Measurements from ENCODE around the gene SCNN1A. TPM values are rescaled to one million over a fixed set of nuclear protein-coding genes. Genes with fewer than 3 reads are reported as not detected.
A peak's percentile ranks its signal among the peaks of the same experiment; 100 is the strongest.

SCNN1A gene
- total and polyA plus RNA-seq, 2 donors from 2014 or later: 225 to 452 TPM

- H3K4me3 ChIP-seq (ENCODE audit: low read length in 3 of 3): no peak overlapping the region
- DNase-seq (no peak), FAIRE-seq (no peak)
- TF ChIP-seq, protein P1, sequence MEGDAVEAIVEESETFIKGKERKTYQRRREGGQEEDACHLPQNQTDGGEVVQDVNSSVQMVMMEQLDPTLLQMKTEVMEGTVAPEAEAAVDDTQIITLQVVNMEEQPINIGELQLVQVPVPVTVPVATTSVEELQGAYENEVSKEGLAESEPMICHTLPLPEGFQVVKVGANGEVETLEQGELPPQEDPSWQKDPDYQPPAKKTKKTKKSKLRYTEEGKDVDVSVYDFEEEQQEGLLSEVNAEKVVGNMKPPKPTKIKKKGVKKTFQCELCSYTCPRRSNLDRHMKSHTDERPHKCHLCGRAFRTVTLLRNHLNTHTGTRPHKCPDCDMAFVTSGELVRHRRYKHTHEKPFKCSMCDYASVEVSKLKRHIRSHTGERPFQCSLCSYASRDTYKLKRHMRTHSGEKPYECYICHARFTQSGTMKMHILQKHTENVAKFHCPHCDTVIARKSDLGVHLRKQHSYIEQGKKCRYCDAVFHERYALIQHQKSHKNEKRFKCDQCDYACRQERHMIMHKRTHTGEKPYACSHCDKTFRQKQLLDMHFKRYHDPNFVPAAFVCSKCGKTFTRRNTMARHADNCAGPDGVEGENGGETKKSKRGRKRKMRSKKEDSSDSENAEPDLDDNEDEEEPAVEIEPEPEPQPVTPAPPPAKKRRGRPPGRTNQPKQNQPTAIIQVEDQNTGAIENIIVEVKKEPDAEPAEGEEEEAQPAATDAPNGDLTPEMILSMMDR (IDR thresholded peaks at IDR 0.05; ENCODE audit: borderline replicate concordance, extremely low read depth, insufficient read depth): no peak
- no peaks in the 10 kb centered on the region for H3K27me3 ChIP-seq (ENCODE audit: control insufficient read depth, insufficient read depth, low read length)
- intact Hi-C loops (cut with DNase I): no loop called here
- H3K27ac ChIP-seq (ENCODE audit: low read depth in 2 of 2, low read length in 2 of 2): no peak overlapping the region
- no peaks in the 10 kb centered on the region for H3K9me3 ChIP-seq (ENCODE audit: control insufficient read depth in 2 of 3, insufficient read depth in 1 of 3, low read length in 3 of 3)
- H3K36me3 ChIP-seq (ENCODE audit: control insufficient read depth in 2 of 3, insufficient read depth in 3 of 3, low read length in 3 of 3): no peaks in the 10 kb centered on the region
- no peak overlapping the region for H3K9ac ChIP-seq (ENCODE audit: low read length in 3 of 3)
- H3K4me1 ChIP-seq (ENCODE audit: control insufficient read depth in 2 of 3, insufficient read depth in 2 of 3, low read depth in 1 of 3, low read length in 3 of 3): peaks cover 0 to 10% (median under 1%) of the 10 kb centered on the region in 3 donors
These were observed 56.9 kb downstream of the SCNN1A start for GRCh38 chr12:6318440-6318879.

GRCh38 chr12:6317693-6318439, 57.5 kb downstream of the SCNN1A start:
- Histone ChIP-seq H3K27me3 (ENCODE audit: control insufficient read depth, insufficient read depth, low read length) (no peaks in the 10 kb centered on the region), H3K9ac (ENCODE audit: low read length in 3 of 3) (no peak overlapping the region), H3K4me1 (ENCODE audit: control insufficient read depth in 2 of 3, insufficient read depth in 2 of 3, low read depth in 1 of 3, low read length in 3 of 3) (peaks cover 0 to 13% (median 0%) of the 10 kb centered on the region in 3 donors), H3K27ac (ENCODE audit: low read depth in 2 of 2, low read length in 2 of 2) (no peak overlapping the region), H3K9me3 (ENCODE audit: control insufficient read depth in 2 of 3, insufficient read depth in 1 of 3, low read length in 3 of 3) (no peaks in the 10 kb centered on the region), H3K36me3 (ENCODE audit: control insufficient read depth in 2 of 3, insufficient read depth in 3 of 3, low read length in 3 of 3) (no peaks in the 10 kb centered on the region), H3K4me3 (ENCODE audit: low read length in 3 of 3) (no peak overlapping the region)
- DNase-seq (no peak), FAIRE-seq (no peak)
- intact Hi-C loops (cut with DNase I): no loop called here
- TF ChIP-seq, protein P1 (IDR thresholded peaks at IDR 0.05; ENCODE audit: borderline replicate concordance, extremely low read depth, insufficient read depth): no peak

DNA sequence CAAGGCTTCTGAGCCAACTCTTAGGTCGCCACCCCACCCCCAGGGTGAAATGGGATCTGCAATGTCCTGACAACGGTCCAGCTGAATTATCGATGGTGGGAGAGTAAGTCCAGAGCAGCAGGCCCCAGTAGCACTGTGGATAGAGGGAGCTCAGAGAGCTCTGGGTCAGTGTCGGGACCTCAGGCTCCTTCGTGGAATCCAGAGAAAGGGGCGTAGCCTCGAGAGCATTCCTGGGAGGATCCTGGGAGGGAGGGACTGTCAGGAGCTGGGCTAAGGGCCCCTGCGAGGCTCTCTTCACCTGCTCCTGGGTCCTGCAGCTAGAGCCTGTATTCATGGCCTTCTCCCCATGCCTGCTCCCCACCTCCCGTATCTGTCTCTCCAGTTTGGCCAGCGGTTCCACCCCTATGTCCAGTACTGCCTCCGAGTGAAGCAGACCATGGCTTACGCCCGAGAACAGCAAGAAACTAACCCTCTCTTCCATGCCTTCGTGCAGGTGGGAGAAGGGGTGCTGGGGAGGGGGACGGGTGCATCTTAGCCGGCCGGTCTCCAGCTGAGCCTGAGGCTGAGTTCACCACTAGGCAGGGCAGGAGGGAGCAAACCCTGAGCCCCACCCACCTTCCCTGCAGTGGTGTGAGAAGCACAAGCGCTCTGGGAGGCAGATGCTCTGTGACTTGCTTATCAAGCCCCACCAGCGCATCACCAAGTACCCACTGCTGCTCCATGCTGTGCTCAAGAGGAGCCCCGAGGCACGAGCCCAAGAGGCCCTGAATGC, 58.3 kb downstream of the SCNN1A start:
- no peaks in the 10 kb centered on the region for H3K36me3 ChIP-seq (ENCODE audit: control insufficient read depth in 2 of 3, insufficient read depth in 3 of 3, low read length in 3 of 3)
- no peak for FAIRE-seq
- peak in 1 of 5 donors; percentile 65 for DNase-seq
- peaks cover 0 to 17% (median 5%) of the 10 kb centered on the region in 3 donors for H3K4me1 ChIP-seq (ENCODE audit: control insufficient read depth in 2 of 3, insufficient read depth in 2 of 3, low read depth in 1 of 3, low read length in 3 of 3)
- H3K27me3 ChIP-seq (ENCODE audit: control insufficient read depth, insufficient read depth, low read length): no peaks in the 10 kb centered on the region
- intact Hi-C loops (cut with DNase I): no loop called here
- TF ChIP-seq, protein P1 (IDR thresholded peaks at IDR 0.05; ENCODE audit: borderline replicate concordance, extremely low read depth, insufficient read depth): no peak
- no peaks in the 10 kb centered on the region for H3K9me3 ChIP-seq (ENCODE audit: control insufficient read depth in 2 of 3, insufficient read depth in 1 of 3, low read length in 3 of 3)
- no peak overlapping the region for H3K27ac ChIP-seq (ENCODE audit: low read depth in 2 of 2, low read length in 2 of 2)
- H3K9ac ChIP-seq (ENCODE audit: low read length in 3 of 3): no peak overlapping the region
- no peak overlapping the region for H3K4me3 ChIP-seq (ENCODE audit: low read length in 3 of 3)
